Measurements from ENCODE around the gene CHRNG. TPM values are rescaled to one million over a fixed set of nuclear protein-coding genes. Genes with fewer than 3 reads are reported as not detected.

Gene CHRNG
- total and polyA plus RNA-seq, 2 donors (not counting 3 experiments of a cell fraction or from before 2014, with no cell fraction given): not detected

DNA sequence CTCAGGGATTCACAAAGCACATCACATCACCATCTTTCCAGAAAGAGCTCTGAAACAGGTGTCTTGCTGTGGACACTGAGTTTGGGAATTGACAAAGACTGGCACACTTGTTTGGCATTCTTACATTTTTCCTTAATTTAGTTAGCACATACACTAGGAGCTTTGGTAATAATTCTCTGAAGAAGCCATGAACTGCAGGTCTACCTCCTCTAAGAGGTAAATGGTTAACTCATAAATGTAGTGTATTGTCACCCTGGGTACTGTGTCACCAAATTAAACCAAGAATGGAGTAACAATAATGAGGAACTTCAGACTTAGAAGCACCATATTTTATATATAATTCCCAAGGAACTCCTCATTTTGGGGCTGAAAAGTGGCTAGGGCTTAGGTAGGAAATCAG lies 33.5 kb downstream of the CHRNG start:
- Histone ChIP-seq H4K20me1 (replicated peaks; ENCODE audit: control insufficient read depth, extremely low read depth, insufficient read depth, low read length) (no peaks in the 10 kb centered on the region), H3K79me2 (ENCODE audit: control insufficient read depth, insufficient read depth, low read length) (no peaks in the 10 kb centered on the region), H3K4me2 (ENCODE audit: insufficient read depth, low read length) (no peak overlapping the region), H3K36me3 (ENCODE audit: control insufficient read depth in 2 of 2, extremely low read depth in 1 of 2, insufficient read depth in 2 of 2, low read length in 2 of 2) (peaks cover 13 to 35% of the 10 kb centered on the region in 2 experiments), H3K9ac (replicated peaks; ENCODE audit: extremely low read depth, insufficient read depth, low read length) (no peak overlapping the region), H3K4me1 (ENCODE audit: control insufficient read depth, extremely low read depth, insufficient read depth, low read length) (no peaks in the 10 kb centered on the region), H2AFZ (ENCODE audit: low read depth, low read length) (no peak overlapping the region), H3K27me3 (ENCODE audit: control insufficient read depth in 2 of 2, insufficient read depth in 2 of 2, low read length in 2 of 2) (no peaks in the 10 kb centered on the region), H3K4me3 (replicated peaks in 1 of 3; ENCODE audit: insufficient read depth in 1 of 3, low read depth in 1 of 3, low read length in 3 of 3) (no peak overlapping the region), H3K27ac (ENCODE audit: insufficient read depth, low read depth, low read length) (no peak overlapping the region), H3K9me3 (replicated peaks; ENCODE audit: control insufficient read depth, insufficient read depth, low read length) (no peaks in the 10 kb centered on the region), H3K9me1 (replicated peaks; ENCODE audit: control insufficient read depth, extremely low read depth, insufficient read depth, low read length) (no peaks in the 10 kb centered on the region)
- no TSS peak for BruUV-seq (replicated peaks)
- intact Hi-C loops (cut with micrococcal nuclease) (no loop called here), dilution Hi-C loops (cut with MboI; ENCODE audit: extremely low pct_ligation_motif_present, low sequenced_read_pairs) (no loop called here)
- CTCF ChIA-PET: no interaction called here
- TF ChIP-seq, protein P1, sequence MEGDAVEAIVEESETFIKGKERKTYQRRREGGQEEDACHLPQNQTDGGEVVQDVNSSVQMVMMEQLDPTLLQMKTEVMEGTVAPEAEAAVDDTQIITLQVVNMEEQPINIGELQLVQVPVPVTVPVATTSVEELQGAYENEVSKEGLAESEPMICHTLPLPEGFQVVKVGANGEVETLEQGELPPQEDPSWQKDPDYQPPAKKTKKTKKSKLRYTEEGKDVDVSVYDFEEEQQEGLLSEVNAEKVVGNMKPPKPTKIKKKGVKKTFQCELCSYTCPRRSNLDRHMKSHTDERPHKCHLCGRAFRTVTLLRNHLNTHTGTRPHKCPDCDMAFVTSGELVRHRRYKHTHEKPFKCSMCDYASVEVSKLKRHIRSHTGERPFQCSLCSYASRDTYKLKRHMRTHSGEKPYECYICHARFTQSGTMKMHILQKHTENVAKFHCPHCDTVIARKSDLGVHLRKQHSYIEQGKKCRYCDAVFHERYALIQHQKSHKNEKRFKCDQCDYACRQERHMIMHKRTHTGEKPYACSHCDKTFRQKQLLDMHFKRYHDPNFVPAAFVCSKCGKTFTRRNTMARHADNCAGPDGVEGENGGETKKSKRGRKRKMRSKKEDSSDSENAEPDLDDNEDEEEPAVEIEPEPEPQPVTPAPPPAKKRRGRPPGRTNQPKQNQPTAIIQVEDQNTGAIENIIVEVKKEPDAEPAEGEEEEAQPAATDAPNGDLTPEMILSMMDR (IDR thresholded peaks at IDR 0.05; ENCODE audit: extremely low read depth in 1 of 2, insufficient read depth in 1 of 2, low read depth in 1 of 2, low read length in 2 of 2): no peak
- TF ChIP-seq POLR2A (IDR thresholded peaks at IDR 0.05; ENCODE audit: low read depth, low read length): no peak
- TF ChIP-seq JUN (IDR thresholded peaks at IDR 0.05; ENCODE audit: borderline replicate concordance, insufficient read depth, insufficient read length, low read depth): no peak
- no peak for TF ChIP-seq FOS (IDR thresholded peaks at IDR 0.05; ENCODE audit: borderline replicate concordance, insufficient read depth, low read length)
- TF ChIP-seq, protein P2, sequence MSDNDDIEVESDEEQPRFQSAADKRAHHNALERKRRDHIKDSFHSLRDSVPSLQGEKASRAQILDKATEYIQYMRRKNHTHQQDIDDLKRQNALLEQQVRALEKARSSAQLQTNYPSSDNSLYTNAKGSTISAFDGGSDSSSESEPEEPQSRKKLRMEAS (IDR thresholded peaks at IDR 0.05; ENCODE audit: insufficient read depth, insufficient read length): no peak
- TF ChIP-seq MYC (IDR thresholded peaks at IDR 0.05; ENCODE audit: low read depth, low read length): no peak
- no peak for TF ChIP-seq GATA2 (IDR thresholded peaks at IDR 0.05; ENCODE audit: insufficient read depth, insufficient read length, low read depth, low read length)
- TF ChIP-seq EZH2 (IDR thresholded peaks at IDR 0.05; ENCODE audit: borderline replicate concordance, low read depth, low read length, severe bottlenecking): no peak
- TF ChIP-seq POLR2AphosphoS5 (IDR thresholded peaks at IDR 0.05; ENCODE audit: insufficient read depth, low read depth, low read length): no peak
- FAIRE-seq (no peak), DNase-seq (ENCODE audit: low read depth, low spot score) (no peak)
- POLR2A ChIA-PET: no interaction called here

All from endothelial cell of umbilical vein (primary cell).